HepG2 (cell line): Measurements from ENCODE around the gene IRS1. TPM values are rescaled to one million over a fixed set of nuclear protein-coding genes. Genes with fewer than 3 reads are reported as not detected.

Experiments
- ATAC-seq: fragments of 200-7000 bp; cut with Tn5 transposase; 3 replicates; pipeline ENCODE4 v1.9.1; 2020; ENCODE audit warnings: mild to moderate bottlenecking, moderate library complexity
- BruUV-seq: library from RNA; stranded (reverse); fragments of 400-500 nt; replicated peaks from 2 replicates; lab custom pipeline; 2021; lab: Mats Ljungman, UMichigan
- CTCF ChIA-PET: fragments of 300-600 bp; formaldehyde crosslinking; extraction: SDS; loops from one replicate; lab custom pipeline; 2021; ENCODE audit warnings: low total read pairs, inconsistent platforms, low intra/inter-chr PET ratio; lab: Yijun Ruan, JAX
- POLR2A ChIA-PET: fragments of 350-600 bp; sonication (Branson Sonifier 250); formaldehyde crosslinking; loops from one replicate; lab custom pipeline; 2020; ENCODE audit warnings: antibody characterized with exemption, inconsistent platforms; lab: Yijun Ruan, JAX
- DNase-seq: peaks from one replicate; pipeline ENCODE4 v3.0.0-alpha.2; 2015; ENCODE audit warnings: low spot score
- FAIRE-seq: peaks from 3 replicates; lab custom pipeline; 2011; peaks lifted over from hg19 to GRCh38; lab: Jason Lieb, UNC
- H2AFZ ChIP-seq: one replicate; pipeline ENCODE4 v1.6.1; 2011; ENCODE audit warnings: low read length, inconsistent platforms
- H3K27ac ChIP-seq: fragments of 300-600 bp; 3 replicates; pipeline ENCODE4 v1.8.0; 2011; ENCODE audit warnings: mixed run types, mild to moderate bottlenecking, mixed read lengths, low read length, inconsistent platforms; ENCODE audit not compliant: insufficient read depth; ENCODE audit errors: extremely low read length
- H3K27me3 ChIP-seq, 2 experiments: fragments of 200-600 bp in 1 of 2; 2 replicates in 1 of 2; 3 replicates in 1 of 2; pipeline versions ENCODE4 v1.6.0 to v1.8.0; 2011; ENCODE audit warnings: low read length in 2 of 2, mild to moderate bottlenecking in 2 of 2, moderate library complexity in 2 of 2, inconsistent platforms in 1 of 2; ENCODE audit not compliant: insufficient read depth in 2 of 2, control insufficient read depth in 1 of 2
- H3K36me3 ChIP-seq, 2 experiments: fragments of 200-600 bp in 1 of 2; replicated peaks in 1 of 2; 2 replicates in 1 of 2; 3 replicates in 1 of 2; pipeline versions ENCODE4 v1.5.1 to v1.8.0; 2011; ENCODE audit warnings: low read length in 2 of 2, inconsistent platforms in 1 of 2; ENCODE audit not compliant: insufficient read depth in 2 of 2, control insufficient read depth in 1 of 2
- H3K4me1 ChIP-seq: 2 replicates; pipeline ENCODE4 v1.5.1; 2012; ENCODE audit warnings: low read length, inconsistent platforms; ENCODE audit not compliant: insufficient read depth
- H3K4me2 ChIP-seq: 2 replicates; pipeline ENCODE4 v1.6.0; 2011; ENCODE audit warnings: low read depth, low read length, inconsistent platforms
- H3K4me3 ChIP-seq, 3 experiments: fragments of 200-600 bp in 1 of 3; sonication (generic), shearing (Covaris generic) in 1 of 3; replicated peaks in 1 of 3; 2 replicates each; pipeline ENCODE4 v1.5.1; 2011 to 2016; ENCODE audit warnings: low read length in 3 of 3, inconsistent platforms in 2 of 3, low read depth in 2 of 3, mild to moderate bottlenecking in 2 of 3, control low read depth in 1 of 3, mixed read lengths in 1 of 3; ENCODE audit not compliant: insufficient read depth in 1 of 3
- H3K79me2 ChIP-seq: one replicate; pipeline ENCODE4 v1.6.1; 2011; ENCODE audit warnings: low read length, inconsistent platforms; ENCODE audit not compliant: insufficient read depth
- H3K9ac ChIP-seq: 2 replicates; pipeline ENCODE4 v1.6.0; 2011; ENCODE audit warnings: mild to moderate bottlenecking, low read depth, low read length, inconsistent platforms; ENCODE audit not compliant: insufficient read depth
- H3K9me3 ChIP-seq: 2 replicates; pipeline ENCODE4 v1.5.1; 2012; ENCODE audit warnings: mild to moderate bottlenecking, low read length
- H4K20me1 ChIP-seq: 2 replicates; pipeline ENCODE4 v1.6.0; 2011; ENCODE audit warnings: inconsistent platforms, mild to moderate bottlenecking, low read length, moderate library complexity; ENCODE audit not compliant: insufficient read depth
- GABPA ChIP-seq, 2 experiments: IDR thresholded peaks; 2 replicates each; pipeline ENCODE4 v1.6.1; 2011 to 2016; ENCODE audit warnings: low read depth in 2 of 2, low read length in 1 of 2, missing biosample characterization in 1 of 2, missing genetic modification characterization in 1 of 2
- MIER2 ChIP-seq: IDR thresholded peaks from 2 replicates; pipeline ENCODE4 v1.6.1; 2016; ENCODE audit warnings: missing biosample characterization, missing genetic modification reagents
- NBN ChIP-seq: fragments of 450-650 bp; conservative IDR thresholded peaks from 2 replicates; pipeline ENCODE4 v1.6.1; 2017
- POLR2AphosphoS5 ChIP-seq: IDR thresholded peaks from 2 replicates; pipeline ENCODE4 v1.6.1; 2012; ENCODE audit warnings: low read depth, low read length
- PRDM4 ChIP-seq: sonication (generic); formaldehyde crosslinking; IDR thresholded peaks from 2 replicates; pipeline ENCODE4 v1.9.0; 2021; ENCODE audit warnings: missing genetic modification reagents, borderline replicate concordance
- RAD21 ChIP-seq: fragments of 450-650 bp; formaldehyde crosslinking; IDR thresholded peaks from 2 replicates; pipeline ENCODE4 v1.5.0; 2020; ENCODE audit warnings: mild to moderate bottlenecking
- SCMH1 ChIP-seq: sonication (generic); formaldehyde crosslinking; IDR thresholded peaks from 2 replicates; pipeline ENCODE4 v1.9.0; 2021; ENCODE audit warnings: missing genetic modification reagents, mild to moderate bottlenecking, borderline replicate concordance
- SMC3 ChIP-seq: IDR thresholded peaks from 2 replicates; pipeline ENCODE4 v1.6.1; 2011; ENCODE audit warnings: low read length, improper control_type of control experiment
- SRSF4 ChIP-seq: fragments of 200-400 bp; formaldehyde crosslinking; IDR thresholded peaks from one replicate; pipeline ENCODE4 v1.6.1; 2018; ENCODE audit warnings: mild to moderate bottlenecking, low read depth, low read length, moderate library complexity; ENCODE audit not compliant: poor library complexity, severe bottlenecking
- STAG1 ChIP-seq: sonication (generic); formaldehyde crosslinking; IDR thresholded peaks from 2 replicates; pipeline ENCODE4 v1.4.0; 2020; ENCODE audit warnings: missing genetic modification reagents
- ZFP36L1 ChIP-seq: sonication (generic); formaldehyde crosslinking; IDR thresholded peaks from 2 replicates; pipeline ENCODE4 v1.8.0; 2022; ENCODE audit warnings: mild to moderate bottlenecking, missing genetic modification reagents, moderate library complexity
- ZNF558 ChIP-seq: sonication (generic); formaldehyde crosslinking; IDR thresholded peaks from 2 replicates; pipeline ENCODE4 v1.9.0; 2022; ENCODE audit warnings: mild to moderate bottlenecking, missing genetic modification reagents, borderline replicate concordance
- ZNF616 ChIP-seq: sonication (generic); formaldehyde crosslinking; IDR thresholded peaks from 2 replicates; pipeline ENCODE4 v1.5.0; 2020; ENCODE audit warnings: low read depth, mild to moderate bottlenecking, missing genetic modification reagents
- ZNF652 ChIP-seq: IDR thresholded peaks from 2 replicates; pipeline ENCODE4 v1.6.1; 2016; ENCODE audit warnings: low read depth, borderline replicate concordance
- WGBS: methylation state at CpG from one replicate; pipeline ENCODE4 v1.1.6; 2017; ENCODE audit warnings: low lambda C conversion rate; 5-methylcytosine and 5-hydroxymethylcytosine counted together
- in situ Hi-C: cut with HindIII; loops from 2 replicates; pipeline ENCODE4 v1.10.0; 2017; ENCODE audit warnings: low pct_unique_long_range_greater_than_20kb; ENCODE audit not compliant: extremely low pct_ligation_motif_present
- intact Hi-C: fragments of 100-400 bp; cut with micrococcal nuclease; formaldehyde crosslinking; loops from one replicate; pipeline ENCODE4 v1.10.0; 2022; ENCODE audit not compliant: unreplicated experiment
- polyA plus RNA-seq, 8 experiments: library from polyadenylated mRNA; depleted of rRNA in 3 of 8; stranded (reverse) in 7 of 8; unstranded in 1 of 8; fragments of >200 nt; fragmentation: Illumina TruSeq in 4 of 8; extraction: Trizol in 4 of 8; gene quantifications; 2 replicates each; pipeline versions ENCODE4 v1.2.1 to v1.2.3, GENCODE V29; 2011 to 2016; ENCODE audit warnings: low read depth in 4 of 8, missing spikeins in 1 of 8, mixed read lengths in 1 of 8; ENCODE audit not compliant: insufficient read depth in 1 of 8
- total RNA-seq, 5 experiments: library from RNA; depleted of rRNA; stranded (reverse); fragments of >200 nt; fragmentation: Illumina TruSeq; extraction: Trizol; gene quantifications; 2 replicates each; pipeline ENCODE4 v1.2.3, GENCODE V29; 2016; ENCODE audit warnings: low read depth in 1 of 5
- TF ChIP-seq, protein P1 (sequence below): sonication (generic); formaldehyde crosslinking; IDR thresholded peaks from 2 replicates; pipeline ENCODE4 v1.4.0; 2020; ENCODE audit warnings: missing genetic modification reagents, borderline replicate concordance
- TF ChIP-seq, protein P2 (sequence below): sonication (generic); formaldehyde crosslinking; IDR thresholded peaks from 2 replicates; pipeline ENCODE4 v1.5.0; 2020; ENCODE audit warnings: mild to moderate bottlenecking, missing genetic modification reagents, moderate library complexity
- TF ChIP-seq, protein P3 (sequence below): sonication (generic); formaldehyde crosslinking; IDR thresholded peaks from 2 replicates; pipeline ENCODE4 v1.4.0; 2020; ENCODE audit warnings: missing genetic modification reagents

IRS1 gene
- total and polyA plus RNA-seq, 2 of the 13 experiments (the other 11 are each of a cell fraction or from before 2014, with no cell fraction given): 8.7 to 9.0 TPM

- TF ChIP-seq, protein P1, sequence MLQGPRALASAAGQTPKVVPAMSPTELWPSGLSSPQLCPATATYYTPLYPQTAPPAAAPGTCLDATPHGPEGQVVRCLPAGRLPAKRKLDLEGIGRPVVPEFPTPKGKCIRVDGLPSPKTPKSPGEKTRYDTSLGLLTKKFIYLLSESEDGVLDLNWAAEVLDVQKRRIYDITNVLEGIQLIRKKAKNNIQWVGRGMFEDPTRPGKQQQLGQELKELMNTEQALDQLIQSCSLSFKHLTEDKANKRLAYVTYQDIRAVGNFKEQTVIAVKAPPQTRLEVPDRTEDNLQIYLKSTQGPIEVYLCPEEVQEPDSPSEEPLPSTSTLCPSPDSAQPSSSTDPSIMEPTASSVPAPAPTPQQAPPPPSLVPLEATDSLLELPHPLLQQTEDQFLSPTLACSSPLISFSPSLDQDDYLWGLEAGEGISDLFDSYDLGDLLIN (CRISPR knock-in tag): no peak
- no peak for TF ChIP-seq ZNF652
These were observed 19.3 kb upstream of the IRS1 start (continued) for GRCh38 chr2:226818930-226819329.

- intact Hi-C loops: loop anchor here (1.0 kb wide), 2 partner anchors 172 to 294 kb away; no protein-coding TSS in a partner anchor
- 54% methylated on average over 1 of the region's 1 CpG for WGBS
- Histone ChIP-seq H3K4me3 (no peak overlapping the region), H3K4me1 (no peaks in the 10 kb centered on the region), H3K36me3 (no peaks in the 10 kb centered on the region), H3K9ac (no peak overlapping the region), H2AFZ (no peak overlapping the region), H3K27ac (no peak overlapping the region), H3K4me2 (no peak overlapping the region), H3K27me3 (no peaks in the 10 kb centered on the region; a peak in 1 of 5 replicates), H4K20me1 (no peaks in the 10 kb centered on the region), H3K79me2 (no peaks in the 10 kb centered on the region), H3K9me3 (no peaks in the 10 kb centered on the region)
- ChIA-PET POLR2A (interaction anchor here (0.6 kb wide), 1 partner anchor 171 kb away, joined by 5 read pairs; no protein-coding TSS in a partner anchor), CTCF (interaction anchor here (1.4 kb wide), 1 partner anchor 172 kb away, joined by 6 read pairs; no protein-coding TSS in a partner anchor)
- no TSS peak for BruUV-seq
- in situ Hi-C loops: loop anchor here (5.0 kb wide), 1 partner anchor 174 kb away; no protein-coding TSS in a partner anchor
- ATAC-seq (peak; percentile 71), DNase-seq (no peak), FAIRE-seq (no peak)
- TF ChIP-seq ZNF558: no peak
- TF ChIP-seq GABPA (IDR thresholded peaks at IDR 0.05; ENCODE audit: low read depth, low read length): no peak
- TF ChIP-seq GABPA (CRISPR knock-in tag; IDR thresholded peaks at IDR 0.05; ENCODE audit: low read depth): no peak
- peak; percentile 78 for TF ChIP-seq STAG1 (CRISPR knock-in tag)
- TF ChIP-seq, protein P2, sequence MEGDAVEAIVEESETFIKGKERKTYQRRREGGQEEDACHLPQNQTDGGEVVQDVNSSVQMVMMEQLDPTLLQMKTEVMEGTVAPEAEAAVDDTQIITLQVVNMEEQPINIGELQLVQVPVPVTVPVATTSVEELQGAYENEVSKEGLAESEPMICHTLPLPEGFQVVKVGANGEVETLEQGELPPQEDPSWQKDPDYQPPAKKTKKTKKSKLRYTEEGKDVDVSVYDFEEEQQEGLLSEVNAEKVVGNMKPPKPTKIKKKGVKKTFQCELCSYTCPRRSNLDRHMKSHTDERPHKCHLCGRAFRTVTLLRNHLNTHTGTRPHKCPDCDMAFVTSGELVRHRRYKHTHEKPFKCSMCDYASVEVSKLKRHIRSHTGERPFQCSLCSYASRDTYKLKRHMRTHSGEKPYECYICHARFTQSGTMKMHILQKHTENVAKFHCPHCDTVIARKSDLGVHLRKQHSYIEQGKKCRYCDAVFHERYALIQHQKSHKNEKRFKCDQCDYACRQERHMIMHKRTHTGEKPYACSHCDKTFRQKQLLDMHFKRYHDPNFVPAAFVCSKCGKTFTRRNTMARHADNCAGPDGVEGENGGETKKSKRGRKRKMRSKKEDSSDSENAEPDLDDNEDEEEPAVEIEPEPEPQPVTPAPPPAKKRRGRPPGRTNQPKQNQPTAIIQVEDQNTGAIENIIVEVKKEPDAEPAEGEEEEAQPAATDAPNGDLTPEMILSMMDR (CRISPR knock-in tag): peak; percentile 57
- TF ChIP-seq SRSF4: no peak
- TF ChIP-seq ZFP36L1: no peak
- TF ChIP-seq SMC3: peak; percentile 50; the same call in 1 of the 2 replicates
- TF ChIP-seq NBN: no peak
- no peak for TF ChIP-seq ZNF616 (CRISPR knock-in tag)
- TF ChIP-seq PRDM4: no peak
- TF ChIP-seq, protein P3, sequence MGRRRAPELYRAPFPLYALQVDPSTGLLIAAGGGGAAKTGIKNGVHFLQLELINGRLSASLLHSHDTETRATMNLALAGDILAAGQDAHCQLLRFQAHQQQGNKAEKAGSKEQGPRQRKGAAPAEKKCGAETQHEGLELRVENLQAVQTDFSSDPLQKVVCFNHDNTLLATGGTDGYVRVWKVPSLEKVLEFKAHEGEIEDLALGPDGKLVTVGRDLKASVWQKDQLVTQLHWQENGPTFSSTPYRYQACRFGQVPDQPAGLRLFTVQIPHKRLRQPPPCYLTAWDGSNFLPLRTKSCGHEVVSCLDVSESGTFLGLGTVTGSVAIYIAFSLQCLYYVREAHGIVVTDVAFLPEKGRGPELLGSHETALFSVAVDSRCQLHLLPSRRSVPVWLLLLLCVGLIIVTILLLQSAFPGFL (CRISPR knock-in tag): no peak
- no peak for TF ChIP-seq POLR2AphosphoS5
- TF ChIP-seq RAD21 (CRISPR knock-in tag): 0 out of 2 replicates have a peak, but pooled peaks have one; percentile 34
- peak; percentile 69; the same call in 1 of the 2 replicates for TF ChIP-seq MIER2 (CRISPR knock-in tag)
- TF ChIP-seq SCMH1: no peak
These were observed 13.6 kb upstream of the IRS1 start for GRCh38 chr2:226813148-226813701.
